Gastroesophageal sphincter (tissue), 4 donors: ENCODE data around the gene AUTS2. TPM values are rescaled to one million over a fixed set of nuclear protein-coding genes. Genes with fewer than 3 reads are reported as not detected.

Experiments
- ATAC-seq: fragments of 150-250 bp; one replicate; pipeline ENCODE4 v1.9.1; 2016; ENCODE audit warnings: mild to moderate bottlenecking, moderate library complexity
- H3K27ac ChIP-seq, 4 donors: fragments of 200-600 bp; sonication (generic) in 3 of 4; 1 replicate in 3 of 4; 2 replicates in 1 of 4; pipeline ENCODE4 v1.5.1; 2016 to 2019
- H3K27me3 ChIP-seq: fragments of 200-600 bp; sonication (generic); one replicate; pipeline ENCODE4 v1.5.1; 2019
- H3K36me3 ChIP-seq, 2 donors: fragments of 200-600 bp; sonication (generic); one replicate each; pipeline ENCODE4 v1.5.1; 2019; ENCODE audit warnings: control low read depth in 1 of 2
- H3K4me1 ChIP-seq, 3 donors: fragments of 200-600 bp; sonication (generic); 1 replicate in 2 of 3; 2 replicates in 1 of 3; pipeline ENCODE4 v1.5.1; 2016 to 2019; ENCODE audit warnings: control low read depth in 2 of 3
- H3K4me3 ChIP-seq, 2 donors: fragments of 200-600 bp; sonication (generic); one replicate each; pipeline ENCODE4 v1.5.1; 2019; ENCODE audit warnings: mild to moderate bottlenecking in 1 of 2, moderate library complexity in 1 of 2
- H3K9me3 ChIP-seq, 3 donors: fragments of 200-600 bp; sonication (generic); one replicate each; pipeline ENCODE4 v1.5.1; 2017 to 2019; ENCODE audit warnings: control low read depth in 2 of 3
- EP300 ChIP-seq: sonication (generic); formaldehyde crosslinking; IDR thresholded peaks from one replicate; pipeline ENCODE4 v1.6.1; 2017; ENCODE audit warnings: antibody characterized with exemption, mild to moderate bottlenecking
- POLR2A ChIP-seq, 2 donors: fragments of 450-650 bp; IDR thresholded peaks; one replicate each; pipeline ENCODE4 v1.6.1; 2017; ENCODE audit warnings: antibody characterized with exemption in 2 of 2, mild to moderate bottlenecking in 2 of 2, moderate library complexity in 1 of 2
- POLR2AphosphoS5 ChIP-seq: sonication (generic); formaldehyde crosslinking; IDR thresholded peaks from one replicate; pipeline ENCODE4 v1.6.1; 2017; ENCODE audit warnings: antibody characterized with exemption
- WGBS, 2 donors: methylation state at CpG; one replicate each; pipeline ENCODE4 v1.1.5; 2018; ENCODE audit warnings: low coverage in 1 of 2; 5-methylcytosine and 5-hydroxymethylcytosine counted together
- total RNA-seq, 4 donors: library from RNA; depleted of rRNA; stranded (reverse); fragments of >200 nt; gene quantifications; one replicate each; pipeline ENCODE4 v1.1.0, GENCODE V29; 2016
- TF ChIP-seq, protein P1 (sequence below), 4 experiments: fragments of 200-600 bp in 2 of 4; fragments of 450-650 bp in 2 of 4; sonication (generic) in 1 of 4; IDR thresholded peaks; one replicate each; pipeline ENCODE4 v1.5.1; 2017 to 2019; ENCODE audit warnings: antibody characterized with exemption in 4 of 4, mild to moderate bottlenecking in 2 of 4, moderate library complexity in 2 of 4

Gene AUTS2
- total RNA-seq, 4 donors from 2014 or later = 12.2 to 48.7 (median 44.1) TPM

GRCh38 chr7:70600993-70601392, 1002.7 kb downstream of the AUTS2 start:
- peaks cover 1% of the 10 kb centered on the region for H3K27me3 ChIP-seq
- H3K4me1 ChIP-seq = peaks cover 0 to 7% (median 0%) of the 10 kb centered on the region in 3 donors
- TF ChIP-seq, protein P1, sequence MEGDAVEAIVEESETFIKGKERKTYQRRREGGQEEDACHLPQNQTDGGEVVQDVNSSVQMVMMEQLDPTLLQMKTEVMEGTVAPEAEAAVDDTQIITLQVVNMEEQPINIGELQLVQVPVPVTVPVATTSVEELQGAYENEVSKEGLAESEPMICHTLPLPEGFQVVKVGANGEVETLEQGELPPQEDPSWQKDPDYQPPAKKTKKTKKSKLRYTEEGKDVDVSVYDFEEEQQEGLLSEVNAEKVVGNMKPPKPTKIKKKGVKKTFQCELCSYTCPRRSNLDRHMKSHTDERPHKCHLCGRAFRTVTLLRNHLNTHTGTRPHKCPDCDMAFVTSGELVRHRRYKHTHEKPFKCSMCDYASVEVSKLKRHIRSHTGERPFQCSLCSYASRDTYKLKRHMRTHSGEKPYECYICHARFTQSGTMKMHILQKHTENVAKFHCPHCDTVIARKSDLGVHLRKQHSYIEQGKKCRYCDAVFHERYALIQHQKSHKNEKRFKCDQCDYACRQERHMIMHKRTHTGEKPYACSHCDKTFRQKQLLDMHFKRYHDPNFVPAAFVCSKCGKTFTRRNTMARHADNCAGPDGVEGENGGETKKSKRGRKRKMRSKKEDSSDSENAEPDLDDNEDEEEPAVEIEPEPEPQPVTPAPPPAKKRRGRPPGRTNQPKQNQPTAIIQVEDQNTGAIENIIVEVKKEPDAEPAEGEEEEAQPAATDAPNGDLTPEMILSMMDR (IDR thresholded peaks at IDR 0.05) = no peak
- TF ChIP-seq EP300 = no peak
- no peak for TF ChIP-seq POLR2AphosphoS5
- no peak for TF ChIP-seq POLR2A (IDR thresholded peaks at IDR 0.05)
- no peak overlapping the region for H3K4me3 ChIP-seq
- H3K27ac ChIP-seq = no peak overlapping the region
- 88 to 100% methylated on average over 1 of the region's 1 CpG for WGBS, 2 donors
- no peak for ATAC-seq
- H3K9me3 ChIP-seq = peaks cover 0 to 23% (median 2%) of the 10 kb centered on the region in 3 donors
- H3K36me3 ChIP-seq = no peaks in the 10 kb centered on the region

DNA sequence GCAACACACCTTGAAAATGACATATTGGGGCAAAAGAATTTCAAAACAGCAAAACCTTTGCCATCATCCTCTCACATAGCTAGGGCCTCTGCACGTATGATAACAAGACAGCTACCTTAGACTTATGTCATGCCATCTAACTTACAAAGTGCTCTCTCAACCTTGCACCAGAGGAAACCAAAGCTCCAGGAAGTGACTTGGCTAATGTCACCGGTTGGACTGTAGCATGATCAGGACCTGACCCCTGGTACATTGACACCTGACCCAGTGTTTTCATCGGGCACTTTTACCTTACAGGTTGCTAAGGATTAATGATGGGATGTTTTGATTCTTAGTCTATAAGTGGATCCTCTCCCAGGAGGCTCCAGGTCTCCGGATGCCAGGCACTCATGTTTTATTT, 1003.8 kb downstream of the AUTS2 start:
- H3K4me3 ChIP-seq = no peak overlapping the region
- 59 to 62% methylated on average over 2 to 4 of the region's 4 CpGs for WGBS, 2 donors
- H3K27ac ChIP-seq = no peak overlapping the region
- no peaks in the 10 kb centered on the region for H3K4me1 ChIP-seq
- TF ChIP-seq POLR2A (IDR thresholded peaks at IDR 0.05) (no peak), POLR2AphosphoS5 (no peak), EP300 (no peak)
- TF ChIP-seq, protein P1 (IDR thresholded peaks at IDR 0.05) = no peak
- H3K27me3 ChIP-seq = no peaks in the 10 kb centered on the region
- no peak for ATAC-seq
- H3K36me3 ChIP-seq = no peaks in the 10 kb centered on the region
- peaks cover 0 to 23% (median 2%) of the 10 kb centered on the region in 3 donors for H3K9me3 ChIP-seq

GRCh38 chr7:70607281-70607680, 1009.0 kb downstream of the AUTS2 start:
- Histone ChIP-seq H3K9me3 (peaks cover 0 to 10% (median 2%) of the 10 kb centered on the region in 3 donors), H3K4me3 (no peak overlapping the region), H3K4me1 (no peaks in the 10 kb centered on the region), H3K27ac (no peak overlapping the region), H3K27me3 (no peaks in the 10 kb centered on the region), H3K36me3 (no peaks in the 10 kb centered on the region)
- TF ChIP-seq EP300 = no peak
- no peak for TF ChIP-seq POLR2AphosphoS5
- no peak for TF ChIP-seq POLR2A (IDR thresholded peaks at IDR 0.05)
- no peak for ATAC-seq
- 94 to 100% methylated on average over 6 to 7 of the region's 7 CpGs for WGBS, 2 donors

DNA sequence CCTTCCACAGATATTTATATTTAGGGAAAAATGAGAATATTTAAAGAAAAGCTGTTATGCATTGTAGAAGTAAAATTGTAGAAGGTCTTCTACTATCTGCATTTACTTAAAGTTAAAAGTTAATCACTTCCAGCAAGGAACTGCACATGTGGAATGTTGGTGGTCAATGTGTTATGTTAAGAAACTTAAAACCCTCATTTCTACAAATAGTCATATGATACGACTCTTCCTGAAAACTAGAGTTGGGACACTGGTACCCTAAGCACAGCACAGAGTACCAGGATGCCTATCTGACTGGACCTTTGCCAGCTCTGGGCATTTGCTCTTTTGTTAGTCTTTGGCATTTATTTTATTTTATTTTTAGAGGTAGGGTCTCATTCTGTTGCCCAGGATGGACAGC, 1009.5 kb downstream of the AUTS2 start:
- H3K9me3 ChIP-seq = peaks cover 0 to 10% (median 2%) of the 10 kb centered on the region in 3 donors
- H3K36me3 ChIP-seq = no peaks in the 10 kb centered on the region
- no peak overlapping the region for H3K27ac ChIP-seq
- TF ChIP-seq EP300 (no peak), POLR2A (IDR thresholded peaks at IDR 0.05) (no peak)
- H3K27me3 ChIP-seq = no peaks in the 10 kb centered on the region
- no peak for ATAC-seq
- 86 to 92% methylated on average over 1 of the region's 1 CpG for WGBS, 2 donors
- no peak overlapping the region for H3K4me3 ChIP-seq
- H3K4me1 ChIP-seq = no peaks in the 10 kb centered on the region

GRCh38 chr7:70608229-70608628, 1010.0 kb downstream of the AUTS2 start:
- no peak overlapping the region for H3K4me3 ChIP-seq
- no peaks in the 10 kb centered on the region for H3K36me3 ChIP-seq
- peaks cover 0 to 10% (median 2%) of the 10 kb centered on the region in 3 donors for H3K9me3 ChIP-seq
- no peaks in the 10 kb centered on the region for H3K27me3 ChIP-seq
- no peak for ATAC-seq
- 75 to 83% methylated on average over 2 to 3 of the region's 3 CpGs for WGBS, 2 donors
- no peaks in the 10 kb centered on the region for H3K4me1 ChIP-seq
- H3K27ac ChIP-seq = no peak overlapping the region
- TF ChIP-seq, protein P1 (IDR thresholded peaks at IDR 0.05) = no peak
- TF ChIP-seq EP300 (no peak), POLR2AphosphoS5 (no peak), POLR2A (IDR thresholded peaks at IDR 0.05) (no peak)

- Histone ChIP-seq H3K27ac (no peak overlapping the region), H3K4me1 (peaks cover 0 to 17% (median 0%) of the 10 kb centered on the region in 3 donors), H3K9me3 (no peaks in the 10 kb centered on the region), H3K36me3 (no peaks in the 10 kb centered on the region), H3K27me3 (no peaks in the 10 kb centered on the region), H3K4me3 (no peak overlapping the region)
- 100% methylated on average over 3 to 5 of the region's 5 CpGs for WGBS, 2 donors
- no peak for ATAC-seq
- no peak for TF ChIP-seq POLR2A (IDR thresholded peaks at IDR 0.05)
Measured at GRCh38 chr7:70612811-70613210, 1014.5 kb downstream of the AUTS2 start.
